CD4-positive, CD25-positive, alpha-beta regulatory T cell (primary cell): ENCODE results near the gene ZYG11A. TPM values are rescaled to one million over a fixed set of nuclear protein-coding genes. Genes with fewer than 3 reads are reported as not detected.
A peak's percentile ranks its signal among the peaks of the same experiment; 100 is the strongest.
"Not testable (repeated sequence)": the region's sequence is repeated elsewhere in the genome, so short reads cannot be mapped to it uniquely, and the experiment has no call there.

Source experiments
- ATAC-seq, 2 donors: fragments of 150-1000 bp; cut with Tn5 transposase; one replicate each; pipeline ENCODE4 v1.10.0; 2021; ENCODE audit warnings: low read depth in 2 of 2, moderate number of reproducible peaks in 2 of 2, moderate library complexity in 1 of 2
- DNase-seq, 3 donors: peaks; one replicate each; pipeline versions ENCODE4 v3.0.0 to v3.0.0-alpha.2; 2012 to 2022; ENCODE audit warnings: mixed read lengths in 1 of 3
- H3K27ac ChIP-seq: one replicate; pipeline ENCODE4 v1.7.0; 2013; ENCODE audit warnings: mild to moderate bottlenecking, low read length; ENCODE audit not compliant: insufficient read depth, poor library complexity, severe bottlenecking
- H3K27me3 ChIP-seq: one replicate; pipeline ENCODE4 v1.7.0; 2013; ENCODE audit warnings: low read length; ENCODE audit not compliant: control insufficient read depth, insufficient read depth
- H3K36me3 ChIP-seq: one replicate; pipeline ENCODE4 v1.7.0; 2013; ENCODE audit warnings: mild to moderate bottlenecking, low read length, moderate library complexity; ENCODE audit not compliant: control insufficient read depth, insufficient read depth
- H3K4me1 ChIP-seq: 2 replicates; pipeline ENCODE4 v1.7.0; 2013; ENCODE audit warnings: mild to moderate bottlenecking, low read length; ENCODE audit not compliant: insufficient read depth, control insufficient read depth, poor library complexity, severe bottlenecking
- H3K4me3 ChIP-seq: one replicate; pipeline ENCODE4 v1.7.0; 2013; ENCODE audit warnings: low read depth, mild to moderate bottlenecking, low read length, moderate library complexity
- H3K9me3 ChIP-seq, 2 experiments: 1 replicate in 1 of 2; 2 replicates in 1 of 2; pipeline ENCODE4 v1.7.0; 2013; ENCODE audit warnings: low read length in 2 of 2, mild to moderate bottlenecking in 1 of 2, moderate library complexity in 1 of 2; ENCODE audit not compliant: control insufficient read depth in 2 of 2
- H3K27ac Mint-ChIP-seq, 3 donors: one replicate each; pipeline ENCODE4 v1.8.0; 2020 to 2022; ENCODE audit warnings: mild to moderate bottlenecking in 3 of 3, mixed read lengths in 3 of 3, moderate library complexity in 2 of 3
- H3K27me3 Mint-ChIP-seq: one replicate; pipeline ENCODE4 v1.8.0; 2022; ENCODE audit warnings: mild to moderate bottlenecking, mixed read lengths
- H3K36me3 Mint-ChIP-seq: one replicate; pipeline ENCODE4 v1.8.0; 2020; ENCODE audit warnings: mixed read lengths
- H3K4me1 Mint-ChIP-seq, 4 donors: one replicate each; pipeline ENCODE4 v1.8.0; 2020 to 2022; ENCODE audit warnings: mixed read lengths in 4 of 4, mild to moderate bottlenecking in 1 of 4
- H3K4me3 Mint-ChIP-seq, 4 donors: one replicate each; pipeline ENCODE4 v1.8.0; 2020 to 2022; ENCODE audit warnings: mild to moderate bottlenecking in 4 of 4, mixed read lengths in 4 of 4, moderate library complexity in 3 of 4
- H3K9me3 Mint-ChIP-seq, 7 donors: one replicate each; pipeline ENCODE4 v1.8.0; 2020 to 2022; ENCODE audit warnings: mixed read lengths in 7 of 7, mild to moderate bottlenecking in 3 of 7, moderate library complexity in 2 of 7
- polyA plus RNA-seq, 4 donors: library from polyadenylated mRNA; unstranded; fragments of 300-500 nt; fragmentation: Illumina TruSeq; gene quantifications; one replicate each; pipeline ENCODE4 v1.2.3, GENCODE V29; 2021
- total RNA-seq: library from RNA; stranded (reverse); gene quantifications from one replicate; pipeline ENCODE4 v1.2.3, GENCODE V29; 2022

ZYG11A gene
- total and polyA plus RNA-seq, 5 donors from 2014 or later = 0.20 TPM; not detected in 4

GRCh38 chr1:52855584-52855983 lies 13.0 kb downstream of the ZYG11A start:
- no peaks in the 10 kb centered on the region for H3K4me1 ChIP-seq
- ATAC-seq = no peak
- no peak overlapping the region for H3K27ac Mint-ChIP-seq
- H3K4me1 Mint-ChIP-seq = peaks cover 0 to 2% (median 0%) of the 10 kb centered on the region in 4 donors
- H3K9me3 Mint-ChIP-seq = no peaks in the 10 kb centered on the region
- H3K27me3 Mint-ChIP-seq = peaks cover 4% of the 10 kb centered on the region
- no peak for DNase-seq
- no peaks in the 10 kb centered on the region for H3K36me3 Mint-ChIP-seq
- H3K36me3 ChIP-seq = no peaks in the 10 kb centered on the region
- H3K4me3 Mint-ChIP-seq = no peak overlapping the region
- H3K27ac ChIP-seq = no peak overlapping the region
- H3K4me3 ChIP-seq = no peak overlapping the region
- H3K9me3 ChIP-seq = no peaks in the 10 kb centered on the region
- H3K27me3 ChIP-seq = no peaks in the 10 kb centered on the region

GRCh38 chr1:52856026-52856425 lies 13.5 kb downstream of the ZYG11A start:
- Mint-ChIP-seq H3K9me3 (no peaks in the 10 kb centered on the region), H3K27me3 (no peaks in the 10 kb centered on the region), H3K4me1 (no peaks in the 10 kb centered on the region), H3K4me3 (no peak overlapping the region), H3K36me3 (no peaks in the 10 kb centered on the region), H3K27ac (no peak overlapping the region)
- H3K27me3 ChIP-seq = no peaks in the 10 kb centered on the region
- H3K9me3 ChIP-seq = no peaks in the 10 kb centered on the region
- ATAC-seq = no peak
- no peak overlapping the region for H3K27ac ChIP-seq
- no peaks in the 10 kb centered on the region for H3K4me1 ChIP-seq
- no peak for DNase-seq
- no peaks in the 10 kb centered on the region for H3K36me3 ChIP-seq
- no peak overlapping the region for H3K4me3 ChIP-seq

GRCh38 chr1:52857443-52857842 lies 14.9 kb downstream of the ZYG11A start:
- H3K27ac ChIP-seq = no peak overlapping the region
- Mint-ChIP-seq H3K9me3 (no peaks in the 10 kb centered on the region), H3K27me3 (no peaks in the 10 kb centered on the region), H3K4me1 (no peaks in the 10 kb centered on the region), H3K4me3 (no peak overlapping the region), H3K27ac (no peak overlapping the region), H3K36me3 (no peaks in the 10 kb centered on the region)
- no peaks in the 10 kb centered on the region for H3K27me3 ChIP-seq
- ATAC-seq (no peak), DNase-seq (no peak)
- H3K36me3 ChIP-seq = no peaks in the 10 kb centered on the region
- no peak overlapping the region for H3K4me3 ChIP-seq
- no peaks in the 10 kb centered on the region for H3K9me3 ChIP-seq
- no peaks in the 10 kb centered on the region for H3K4me1 ChIP-seq

- H3K9me3 ChIP-seq = no peaks in the 10 kb centered on the region
- Mint-ChIP-seq H3K9me3 (no peaks in the 10 kb centered on the region), H3K4me3 (no peak overlapping the region), H3K4me1 (no peaks in the 10 kb centered on the region), H3K27me3 (no peaks in the 10 kb centered on the region), H3K36me3 (no peaks in the 10 kb centered on the region), H3K27ac (no peak overlapping the region)
- peaks cover 3% of the 10 kb centered on the region for H3K27me3 ChIP-seq
- H3K4me3 ChIP-seq = no peak overlapping the region
- no peaks in the 10 kb centered on the region for H3K36me3 ChIP-seq
- no peak for DNase-seq
- ATAC-seq = no peak
- H3K4me1 ChIP-seq = no peaks in the 10 kb centered on the region
- no peak overlapping the region for H3K27ac ChIP-seq
Measured at GRCh38 chr1:52862666-52863458, 20.3 kb downstream of the ZYG11A start.

- no peak overlapping the region for H3K4me3 Mint-ChIP-seq
- peaks cover 0 to 4% (median 0%) of the 10 kb centered on the region in 4 donors for H3K4me1 Mint-ChIP-seq
- H3K27ac Mint-ChIP-seq = no peak overlapping the region
- H3K36me3 ChIP-seq = no peaks in the 10 kb centered on the region
- no peak overlapping the region for H3K4me3 ChIP-seq
- peaks cover 3% of the 10 kb centered on the region for H3K27me3 ChIP-seq
- no peaks in the 10 kb centered on the region for H3K36me3 Mint-ChIP-seq
- H3K4me1 ChIP-seq = no peaks in the 10 kb centered on the region
- DNase-seq (peak in 1 of 3 donors; percentile 20), ATAC-seq (no peak)
- peaks cover 9% of the 10 kb centered on the region for H3K27me3 Mint-ChIP-seq
- no peaks in the 10 kb centered on the region for H3K9me3 ChIP-seq
- no peak overlapping the region for H3K27ac ChIP-seq
- H3K9me3 Mint-ChIP-seq = no peaks in the 10 kb centered on the region
Measured at GRCh38 chr1:52867087-52867863, 24.7 kb downstream of the ZYG11A start.

- H3K27me3 Mint-ChIP-seq, H3K4me1 Mint-ChIP-seq, H3K27ac ChIP-seq, ATAC-seq, DNase-seq, H3K4me3 Mint-ChIP-seq, H3K27me3 ChIP-seq, H3K4me1 ChIP-seq, H3K27ac Mint-ChIP-seq, H3K9me3 ChIP-seq, H3K36me3 Mint-ChIP-seq, H3K9me3 Mint-ChIP-seq, H3K4me3 ChIP-seq, H3K36me3 ChIP-seq: not testable (repeated sequence)
Measured at GRCh38 chr1:52869727-52870126, 27.2 kb downstream of the ZYG11A start.

GRCh38 chr1:52876843-52877242 lies 34.3 kb downstream of the ZYG11A start:
- no peak overlapping the region for H3K4me3 Mint-ChIP-seq
- H3K9me3 Mint-ChIP-seq = no peaks in the 10 kb centered on the region

More at GRCh38 chr1:52876843-52877242, 34.3 kb downstream of the ZYG11A start:
- Histone ChIP-seq H3K27me3 (no peaks in the 10 kb centered on the region), H3K27ac (no peak overlapping the region), H3K36me3 (no peaks in the 10 kb centered on the region), H3K9me3 (no peaks in the 10 kb centered on the region), H3K4me3 (no peak overlapping the region), H3K4me1 (no peaks in the 10 kb centered on the region)
- DNase-seq (no peak), ATAC-seq (no peak)
- Mint-ChIP-seq H3K4me1 (peaks cover 0 to under 1% (median 0%) of the 10 kb centered on the region in 4 donors), H3K36me3 (no peaks in the 10 kb centered on the region), H3K27ac (no peak overlapping the region), H3K27me3 (peaks cover 1% of the 10 kb centered on the region)
